ENCODE results near the gene PTPN11. TPM values are rescaled to one million over a fixed set of nuclear protein-coding genes. Genes with fewer than 3 reads are reported as not detected.
A peak's percentile ranks its signal among the peaks of the same experiment; 100 is the strongest.

PTPN11 gene
- total and polyA plus RNA-seq, 2 experiments from 2014 or later, result 87.0 to 94.7 TPM

DNA sequence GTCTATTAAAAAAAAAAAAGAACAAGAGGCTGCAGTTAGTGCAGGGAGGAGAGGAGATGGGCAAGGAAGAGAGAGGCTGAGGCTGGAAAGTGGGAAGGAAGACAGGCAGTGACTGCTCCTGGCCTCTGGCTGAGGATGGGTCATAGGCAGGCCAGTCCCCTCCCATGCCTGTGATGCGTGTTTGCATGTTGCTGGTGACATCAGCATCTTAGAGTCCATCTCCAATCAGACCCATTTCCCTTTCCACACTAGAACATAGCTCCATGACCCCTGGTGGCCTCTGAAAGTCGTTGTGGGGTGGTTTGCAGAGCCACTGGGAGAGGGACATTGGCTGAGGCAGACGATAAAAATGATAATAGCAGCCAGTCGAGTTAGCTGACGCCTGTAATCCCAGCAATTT is 132.9 kb downstream of the PTPN11 start:
- no peak for TF ChIP-seq NANOG (IDR thresholded peaks at IDR 0.05; ENCODE audit: borderline replicate concordance)
- no peak for TF ChIP-seq EZH2phosphoT487 (IDR thresholded peaks at IDR 0.05; ENCODE audit: unreplicated experiment)
- TF ChIP-seq, protein P1, sequence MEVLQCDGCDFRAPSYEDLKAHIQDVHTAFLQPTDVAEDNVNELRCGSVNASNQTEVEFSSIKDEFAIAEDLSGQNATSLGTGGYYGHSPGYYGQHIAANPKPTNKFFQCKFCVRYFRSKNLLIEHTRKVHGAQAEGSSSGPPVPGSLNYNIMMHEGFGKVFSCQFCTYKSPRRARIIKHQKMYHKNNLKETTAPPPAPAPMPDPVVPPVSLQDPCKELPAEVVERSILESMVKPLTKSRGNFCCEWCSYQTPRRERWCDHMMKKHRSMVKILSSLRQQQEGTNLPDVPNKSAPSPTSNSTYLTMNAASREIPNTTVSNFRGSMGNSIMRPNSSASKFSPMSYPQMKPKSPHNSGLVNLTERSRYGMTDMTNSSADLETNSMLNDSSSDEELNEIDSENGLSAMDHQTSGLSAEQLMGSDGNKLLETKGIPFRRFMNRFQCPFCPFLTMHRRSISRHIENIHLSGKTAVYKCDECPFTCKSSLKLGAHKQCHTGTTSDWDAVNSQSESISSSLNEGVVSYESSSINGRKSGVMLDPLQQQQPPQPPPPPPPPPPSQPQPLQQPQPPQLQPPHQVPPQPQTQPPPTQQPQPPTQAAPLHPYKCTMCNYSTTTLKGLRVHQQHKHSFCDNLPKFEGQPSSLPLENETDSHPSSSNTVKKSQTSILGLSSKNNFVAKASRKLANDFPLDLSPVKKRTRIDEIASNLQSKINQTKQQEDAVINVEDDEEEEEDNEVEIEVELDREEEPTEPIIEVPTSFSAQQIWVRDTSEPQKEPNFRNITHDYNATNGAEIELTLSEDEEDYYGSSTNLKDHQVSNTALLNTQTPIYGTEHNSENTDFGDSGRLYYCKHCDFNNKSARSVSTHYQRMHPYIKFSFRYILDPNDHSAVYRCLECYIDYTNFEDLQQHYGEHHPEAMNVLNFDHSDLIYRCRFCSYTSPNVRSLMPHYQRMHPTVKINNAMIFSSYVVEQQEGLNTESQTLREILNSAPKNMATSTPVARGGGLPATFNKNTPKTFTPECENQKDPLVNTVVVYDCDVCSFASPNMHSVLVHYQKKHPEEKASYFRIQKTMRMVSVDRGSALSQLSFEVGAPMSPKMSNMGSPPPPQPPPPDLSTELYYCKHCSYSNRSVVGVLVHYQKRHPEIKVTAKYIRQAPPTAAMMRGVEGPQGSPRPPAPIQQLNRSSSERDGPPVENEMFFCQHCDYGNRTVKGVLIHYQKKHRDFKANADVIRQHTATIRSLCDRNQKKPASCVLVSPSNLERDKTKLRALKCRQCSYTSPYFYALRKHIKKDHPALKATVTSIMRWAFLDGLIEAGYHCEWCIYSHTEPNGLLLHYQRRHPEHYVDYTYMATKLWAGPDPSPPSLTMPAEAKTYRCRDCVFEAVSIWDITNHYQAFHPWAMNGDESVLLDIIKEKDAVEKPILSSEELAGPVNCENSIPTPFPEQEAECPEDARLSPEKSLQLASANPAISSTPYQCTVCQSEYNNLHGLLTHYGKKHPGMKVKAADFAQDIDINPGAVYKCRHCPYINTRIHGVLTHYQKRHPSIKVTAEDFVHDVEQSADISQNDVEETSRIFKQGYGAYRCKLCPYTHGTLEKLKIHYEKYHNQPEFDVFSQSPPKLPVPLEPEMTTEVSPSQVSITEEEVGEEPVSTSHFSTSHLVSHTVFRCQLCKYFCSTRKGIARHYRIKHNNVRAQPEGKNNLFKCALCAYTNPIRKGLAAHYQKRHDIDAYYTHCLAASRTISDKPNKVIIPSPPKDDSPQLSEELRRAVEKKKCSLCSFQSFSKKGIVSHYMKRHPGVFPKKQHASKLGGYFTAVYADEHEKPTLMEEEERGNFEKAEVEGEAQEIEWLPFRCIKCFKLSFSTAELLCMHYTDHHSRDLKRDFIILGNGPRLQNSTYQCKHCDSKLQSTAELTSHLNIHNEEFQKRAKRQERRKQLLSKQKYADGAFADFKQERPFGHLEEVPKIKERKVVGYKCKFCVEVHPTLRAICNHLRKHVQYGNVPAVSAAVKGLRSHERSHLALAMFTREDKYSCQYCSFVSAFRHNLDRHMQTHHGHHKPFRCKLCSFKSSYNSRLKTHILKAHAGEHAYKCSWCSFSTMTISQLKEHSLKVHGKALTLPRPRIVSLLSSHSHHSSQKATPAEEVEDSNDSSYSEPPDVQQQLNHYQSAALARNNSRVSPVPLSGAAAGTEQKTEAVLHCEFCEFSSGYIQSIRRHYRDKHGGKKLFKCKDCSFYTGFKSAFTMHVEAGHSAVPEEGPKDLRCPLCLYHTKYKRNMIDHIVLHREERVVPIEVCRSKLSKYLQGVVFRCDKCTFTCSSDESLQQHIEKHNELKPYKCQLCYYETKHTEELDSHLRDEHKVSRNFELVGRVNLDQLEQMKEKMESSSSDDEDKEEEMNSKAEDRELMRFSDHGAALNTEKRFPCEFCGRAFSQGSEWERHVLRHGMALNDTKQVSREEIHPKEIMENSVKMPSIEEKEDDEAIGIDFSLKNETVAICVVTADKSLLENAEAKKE (CRISPR knock-in tag; IDR thresholded peaks at IDR 0.05), result no peak
- no peak for TF ChIP-seq EZH2 (IDR thresholded peaks at IDR 0.05; ENCODE audit: low read depth, unreplicated experiment)
- TF ChIP-seq, protein P2, sequence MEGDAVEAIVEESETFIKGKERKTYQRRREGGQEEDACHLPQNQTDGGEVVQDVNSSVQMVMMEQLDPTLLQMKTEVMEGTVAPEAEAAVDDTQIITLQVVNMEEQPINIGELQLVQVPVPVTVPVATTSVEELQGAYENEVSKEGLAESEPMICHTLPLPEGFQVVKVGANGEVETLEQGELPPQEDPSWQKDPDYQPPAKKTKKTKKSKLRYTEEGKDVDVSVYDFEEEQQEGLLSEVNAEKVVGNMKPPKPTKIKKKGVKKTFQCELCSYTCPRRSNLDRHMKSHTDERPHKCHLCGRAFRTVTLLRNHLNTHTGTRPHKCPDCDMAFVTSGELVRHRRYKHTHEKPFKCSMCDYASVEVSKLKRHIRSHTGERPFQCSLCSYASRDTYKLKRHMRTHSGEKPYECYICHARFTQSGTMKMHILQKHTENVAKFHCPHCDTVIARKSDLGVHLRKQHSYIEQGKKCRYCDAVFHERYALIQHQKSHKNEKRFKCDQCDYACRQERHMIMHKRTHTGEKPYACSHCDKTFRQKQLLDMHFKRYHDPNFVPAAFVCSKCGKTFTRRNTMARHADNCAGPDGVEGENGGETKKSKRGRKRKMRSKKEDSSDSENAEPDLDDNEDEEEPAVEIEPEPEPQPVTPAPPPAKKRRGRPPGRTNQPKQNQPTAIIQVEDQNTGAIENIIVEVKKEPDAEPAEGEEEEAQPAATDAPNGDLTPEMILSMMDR (conservative IDR thresholded peaks at IDR 0.05; ENCODE audit: low read depth in 2 of 2), result no peak
- TF ChIP-seq ZNF331 (CRISPR knock-in tag; IDR thresholded peaks at IDR 0.05; ENCODE audit: low read depth), result no peak
- Mint-ChIP-seq H3K27me3 (ENCODE audit: insufficient read depth, low read depth, poor library complexity) (peaks cover 2% of the 10 kb centered on the region), H3K9me3 (peaks cover 12% of the 10 kb centered on the region), H3K4me3 (no peak overlapping the region), H3K36me3 (ENCODE audit: low read depth) (no peaks in the 10 kb centered on the region; the same call in 2 of the 3 replicates), H3K27ac (no peak overlapping the region), H3K4me1 (peaks cover 3% of the 10 kb centered on the region; the same call in 2 of the 3 replicates)
- Histone ChIP-seq H3K36me3 (ENCODE audit: insufficient read depth) (no peaks in the 10 kb centered on the region), H3K4me3 (no peak overlapping the region), H3F3A (replicated peaks; ENCODE audit: low read depth) (no peaks in the 10 kb centered on the region), H2AFZ (0 out of 2 replicates have a peak overlapping the region, but pooled peaks have one; percentile 23), H3K27ac (ENCODE audit: low read depth) (no peak overlapping the region), H3K79me2 (replicated peaks; ENCODE audit: insufficient read depth) (no peaks in the 10 kb centered on the region), H3K4me1 (ENCODE audit: insufficient read depth) (no peaks in the 10 kb centered on the region), H4K20me1 (replicated peaks; ENCODE audit: insufficient read depth) (no peaks in the 10 kb centered on the region), H3K4me2 (no peak overlapping the region), H3K9me2 (ENCODE audit: insufficient read depth) (no peaks in the 10 kb centered on the region), H3K27me3 (ENCODE audit: insufficient read depth) (no peaks in the 10 kb centered on the region)
- ATAC-seq (no peak), DNase-seq (ENCODE audit: low spot score) (no peak)
